CD4-positive, alpha-beta memory T cell (primary cell): ENCODE data around the gene RIMBP2. TPM values are rescaled to one million over a fixed set of nuclear protein-coding genes. Genes with fewer than 3 reads are reported as not detected.

Experiments used
- CTCF ChIA-PET: fragments of 350-600 bp; sonication (Branson Sonifier 250); formaldehyde crosslinking; loops from one replicate; lab custom pipeline; 2021; ENCODE audit warnings: inconsistent platforms; ENCODE audit not compliant: partially characterized antibody; lab: Charles Lee
- POLR2A ChIA-PET: fragments of 350-600 bp; sonication (Branson Sonifier 250); formaldehyde crosslinking; loops from one replicate; lab custom pipeline; 2021; ENCODE audit not compliant: partially characterized antibody; lab: Charles Lee
- DNase-seq, 5 donors: peaks; one replicate each; pipeline versions ENCODE4 v3.0.0 to v3.0.0-alpha.2; 2020 to 2022; ENCODE audit warnings: mixed read lengths in 1 of 5
- H3K27ac ChIP-seq: one replicate; pipeline ENCODE4 v1.7.0; 2013; ENCODE audit warnings: low read depth, low read length
- H3K27me3 ChIP-seq: 2 replicates; pipeline ENCODE4 v1.7.0; 2013; ENCODE audit warnings: mild to moderate bottlenecking, low read length, moderate library complexity; ENCODE audit not compliant: insufficient read depth
- H3K36me3 ChIP-seq: 2 replicates; pipeline ENCODE4 v1.7.0; 2013; ENCODE audit warnings: mild to moderate bottlenecking, low read length, moderate library complexity; ENCODE audit not compliant: insufficient read depth
- H3K4me1 ChIP-seq: 2 replicates; pipeline ENCODE4 v1.7.0; 2013; ENCODE audit warnings: mild to moderate bottlenecking, low read length, moderate library complexity; ENCODE audit not compliant: insufficient read depth
- H3K4me3 ChIP-seq, 2 donors: one replicate each; pipeline ENCODE4 v1.7.0; 2013; ENCODE audit warnings: low read length in 2 of 2, mild to moderate bottlenecking in 1 of 2
- H3K9me3 ChIP-seq, 2 donors: one replicate each; pipeline ENCODE4 v1.7.0; 2013; ENCODE audit warnings: low read length in 2 of 2, control low read depth in 1 of 2; ENCODE audit not compliant: control insufficient read depth in 1 of 2
- H3K27ac Mint-ChIP-seq, 7 donors: one replicate each; pipeline ENCODE4 v1.8.0; 2020 to 2021; ENCODE audit warnings: mixed read lengths in 7 of 7, mild to moderate bottlenecking in 6 of 7, inconsistent platforms in 3 of 7, moderate library complexity in 3 of 7
- H3K27me3 Mint-ChIP-seq, 2 donors: one replicate each; pipeline ENCODE4 v1.8.0; 2020 to 2021; ENCODE audit warnings: mixed read lengths in 2 of 2
- H3K36me3 Mint-ChIP-seq, 2 donors: one replicate each; pipeline ENCODE4 v1.8.0; 2020 to 2021; ENCODE audit warnings: mixed read lengths in 2 of 2, inconsistent platforms in 1 of 2, mild to moderate bottlenecking in 1 of 2
- H3K4me1 Mint-ChIP-seq, 4 donors: one replicate each; pipeline ENCODE4 v1.8.0; 2020 to 2021; ENCODE audit warnings: mixed read lengths in 4 of 4, mild to moderate bottlenecking in 1 of 4
- H3K4me3 Mint-ChIP-seq, 8 donors: one replicate each; pipeline ENCODE4 v1.8.0; 2020 to 2021; ENCODE audit warnings: mixed read lengths in 8 of 8, mild to moderate bottlenecking in 7 of 8, moderate library complexity in 6 of 8, inconsistent platforms in 3 of 8
- H3K9me3 Mint-ChIP-seq, 8 donors: one replicate each; pipeline ENCODE4 v1.8.0; 2020 to 2021; ENCODE audit warnings: mixed read lengths in 8 of 8, mild to moderate bottlenecking in 5 of 8, inconsistent platforms in 3 of 8, moderate library complexity in 1 of 8
- intact Hi-C: fragments of 100-400 bp; cut with micrococcal nuclease; formaldehyde crosslinking; loops from one replicate; pipeline ENCODE4 v1.15.1; 2023
- polyA plus RNA-seq, 2 donors: library from polyadenylated mRNA; unstranded; fragments of 300-500 nt; fragmentation: Illumina TruSeq; gene quantifications; one replicate each; pipeline ENCODE4 v1.2.3, GENCODE V29; 2021
- total RNA-seq, 2 experiments: library from RNA; stranded (reverse); gene quantifications; one replicate each; pipeline ENCODE4 v1.2.3, GENCODE V29; 2021

The RIMBP2 gene
- total and polyA plus RNA-seq, 4 experiments from 2014 or later, result 0.20 TPM; not detected in 3

- intact Hi-C loops, result no loop called here
- no peak for DNase-seq
- no peaks in the 10 kb centered on the region for H3K36me3 ChIP-seq
- no peaks in the 10 kb centered on the region for H3K9me3 ChIP-seq
- H3K27me3 Mint-ChIP-seq, result no peaks in the 10 kb centered on the region
- ChIA-PET POLR2A (no interaction called here), CTCF (no interaction called here)
- peaks cover 0 to 5% (median 0%) of the 10 kb centered on the region in 8 donors for H3K9me3 Mint-ChIP-seq
- no peak overlapping the region for H3K4me3 ChIP-seq
- H3K4me1 Mint-ChIP-seq, result no peaks in the 10 kb centered on the region
- H3K4me3 Mint-ChIP-seq, result no peak overlapping the region
- H3K27ac ChIP-seq, result no peak overlapping the region
- no peak overlapping the region for H3K27ac Mint-ChIP-seq
- H3K27me3 ChIP-seq, result no peaks in the 10 kb centered on the region
- H3K4me1 ChIP-seq, result no peaks in the 10 kb centered on the region
- no peaks in the 10 kb centered on the region for H3K36me3 Mint-ChIP-seq
Observed at GRCh38 chr12:130460611-130461446, 255.3 kb downstream of the RIMBP2 start.

DNA sequence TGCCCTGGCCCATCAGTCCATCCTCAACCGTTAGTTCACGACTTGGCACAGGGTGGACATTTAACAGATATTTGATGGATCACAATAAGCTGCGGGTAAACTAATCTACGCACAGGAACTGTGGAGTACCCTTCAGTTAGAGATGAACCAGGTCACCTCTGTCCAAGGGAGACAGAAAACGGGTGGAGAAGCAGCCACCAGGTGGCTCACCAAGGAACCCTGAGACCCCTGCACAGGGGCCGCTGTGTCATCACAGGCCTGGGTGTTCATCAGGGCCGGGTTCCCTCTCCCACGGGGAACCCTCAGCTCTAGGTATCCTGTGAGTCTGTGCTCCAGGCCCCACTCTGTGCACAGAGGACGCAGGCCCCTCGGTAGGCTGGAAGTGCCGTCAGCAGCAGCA, 256.2 kb downstream of the RIMBP2 start:
- no peak overlapping the region for H3K27ac Mint-ChIP-seq
- H3K4me1 Mint-ChIP-seq, result no peaks in the 10 kb centered on the region
- Histone ChIP-seq H3K27ac (no peak overlapping the region), H3K27me3 (no peaks in the 10 kb centered on the region), H3K36me3 (no peaks in the 10 kb centered on the region), H3K4me3 (no peak overlapping the region), H3K9me3 (no peaks in the 10 kb centered on the region), H3K4me1 (no peaks in the 10 kb centered on the region)
- ChIA-PET POLR2A (no interaction called here), CTCF (no interaction called here)
- H3K4me3 Mint-ChIP-seq, result no peak overlapping the region
- intact Hi-C loops, result no loop called here
- H3K27me3 Mint-ChIP-seq, result no peaks in the 10 kb centered on the region
- H3K36me3 Mint-ChIP-seq, result no peaks in the 10 kb centered on the region
- DNase-seq, result no peak
- H3K9me3 Mint-ChIP-seq, result peaks cover 0 to 5% (median 0%) of the 10 kb centered on the region in 8 donors

DNA sequence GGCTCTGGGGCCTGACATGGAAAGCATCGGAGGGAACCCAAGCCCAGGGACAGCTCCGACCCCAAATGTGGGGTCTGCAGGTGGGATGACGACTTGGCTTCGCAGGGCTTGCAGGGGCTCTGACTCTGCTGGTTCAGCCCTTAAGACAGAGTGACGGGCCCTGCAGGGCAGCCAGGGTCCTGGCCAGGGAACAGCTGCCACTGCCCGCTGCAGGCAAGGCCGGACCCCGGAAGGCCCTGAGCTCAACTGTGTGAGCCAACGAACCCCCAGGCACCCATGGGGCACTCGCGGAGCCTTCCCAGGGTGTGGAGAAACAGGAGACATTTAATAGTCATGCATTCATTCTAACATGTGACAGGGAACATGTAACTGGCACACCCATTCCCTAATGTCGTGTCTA, 257.8 kb downstream of the RIMBP2 start:
- H3K27me3 Mint-ChIP-seq, result no peaks in the 10 kb centered on the region
- no peaks in the 10 kb centered on the region for H3K9me3 Mint-ChIP-seq
- Histone ChIP-seq H3K4me3 (no peak overlapping the region), H3K4me1 (no peaks in the 10 kb centered on the region), H3K36me3 (no peaks in the 10 kb centered on the region), H3K27ac (no peak overlapping the region), H3K9me3 (no peaks in the 10 kb centered on the region), H3K27me3 (no peaks in the 10 kb centered on the region)
- ChIA-PET POLR2A (no interaction called here), CTCF (no interaction called here)
- DNase-seq, result no peak
- H3K36me3 Mint-ChIP-seq, result no peaks in the 10 kb centered on the region
- H3K27ac Mint-ChIP-seq, result no peak overlapping the region
- intact Hi-C loops, result no loop called here
- H3K4me1 Mint-ChIP-seq, result no peaks in the 10 kb centered on the region
- no peak overlapping the region for H3K4me3 Mint-ChIP-seq

- Histone ChIP-seq H3K27me3 (no peaks in the 10 kb centered on the region), H3K4me1 (no peaks in the 10 kb centered on the region), H3K4me3 (no peak overlapping the region), H3K36me3 (no peaks in the 10 kb centered on the region), H3K9me3 (no peaks in the 10 kb centered on the region), H3K27ac (no peak overlapping the region)
- no peak for DNase-seq
- intact Hi-C loops, result no loop called here
- Mint-ChIP-seq H3K27ac (no peak overlapping the region), H3K4me3 (no peak overlapping the region), H3K4me1 (no peaks in the 10 kb centered on the region), H3K27me3 (no peaks in the 10 kb centered on the region), H3K36me3 (no peaks in the 10 kb centered on the region), H3K9me3 (no peaks in the 10 kb centered on the region)
- ChIA-PET CTCF (no interaction called here), POLR2A (no interaction called here)
Observed at GRCh38 chr12:130457215-130457614, 258.9 kb downstream of the RIMBP2 start.

DNA sequence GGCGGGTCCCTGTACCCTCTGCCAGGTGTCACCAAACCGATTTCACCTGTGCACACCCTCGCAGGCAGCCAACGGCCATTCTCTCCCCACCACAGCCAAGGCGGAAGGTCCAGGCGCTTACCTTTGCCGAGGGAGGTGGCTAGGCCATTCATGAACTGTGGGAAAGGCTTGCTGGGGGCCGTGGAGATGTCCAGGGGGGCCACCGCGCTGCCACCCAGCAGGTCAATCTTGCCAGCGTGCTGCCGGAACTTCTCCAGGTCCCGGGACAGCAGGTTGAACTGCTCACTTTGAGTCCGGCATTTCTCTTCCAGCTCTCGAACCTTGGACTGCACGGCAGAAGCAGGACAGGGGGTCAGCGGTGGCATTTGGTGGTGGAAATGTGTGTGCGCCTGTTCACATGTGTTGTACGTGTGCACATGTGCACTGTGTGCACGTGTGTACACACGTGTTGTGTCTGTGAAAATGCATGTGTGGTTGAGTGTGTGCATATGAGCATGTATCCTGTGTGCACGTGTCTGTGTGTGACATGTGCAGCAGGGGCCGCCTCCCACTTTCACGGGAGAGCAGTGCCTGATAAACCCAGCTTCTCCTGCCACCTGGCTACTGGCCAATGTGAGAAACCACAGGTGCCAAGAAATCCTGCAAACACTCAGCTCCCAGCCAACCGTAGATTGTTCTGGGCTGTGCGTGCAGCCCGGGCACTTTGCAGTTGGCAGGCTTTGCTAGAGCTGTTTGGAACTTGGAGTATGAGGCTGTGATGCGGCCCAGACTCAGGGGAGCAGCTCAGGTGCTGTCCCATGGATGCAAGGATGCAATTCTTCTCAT, 259.5 kb downstream of the RIMBP2 start:
- Histone ChIP-seq H3K4me3 (no peak overlapping the region), H3K9me3 (no peaks in the 10 kb centered on the region), H3K4me1 (no peaks in the 10 kb centered on the region), H3K36me3 (no peaks in the 10 kb centered on the region), H3K27me3 (no peaks in the 10 kb centered on the region), H3K27ac (no peak overlapping the region)
- ChIA-PET POLR2A (no interaction called here), CTCF (no interaction called here)
- H3K27me3 Mint-ChIP-seq, result no peaks in the 10 kb centered on the region
- no peaks in the 10 kb centered on the region for H3K4me1 Mint-ChIP-seq
- H3K9me3 Mint-ChIP-seq, result no peaks in the 10 kb centered on the region
- intact Hi-C loops, result no loop called here
- H3K27ac Mint-ChIP-seq, result no peak overlapping the region
- H3K4me3 Mint-ChIP-seq, result no peak overlapping the region
- H3K36me3 Mint-ChIP-seq, result no peaks in the 10 kb centered on the region
- no peak for DNase-seq

GRCh38 chr12:130455161-130455560, 260.9 kb downstream of the RIMBP2 start:
- CTCF ChIA-PET, result no interaction called here
- no peak overlapping the region for H3K4me3 ChIP-seq
- H3K27ac ChIP-seq, result no peak overlapping the region
- POLR2A ChIA-PET, result no interaction called here
- H3K36me3 Mint-ChIP-seq, result no peaks in the 10 kb centered on the region
- H3K27ac Mint-ChIP-seq, result no peak overlapping the region
- no peaks in the 10 kb centered on the region for H3K36me3 ChIP-seq
- H3K4me1 Mint-ChIP-seq, result no peaks in the 10 kb centered on the region
- H3K27me3 ChIP-seq, result no peaks in the 10 kb centered on the region
- H3K9me3 ChIP-seq, result no peaks in the 10 kb centered on the region
- H3K4me3 Mint-ChIP-seq, result no peak overlapping the region
- no peak for DNase-seq
- intact Hi-C loops, result no loop called here
- no peaks in the 10 kb centered on the region for H3K4me1 ChIP-seq
- H3K27me3 Mint-ChIP-seq, result no peaks in the 10 kb centered on the region
- H3K9me3 Mint-ChIP-seq, result no peaks in the 10 kb centered on the region

GRCh38 chr12:130454296-130454695, 261.8 kb downstream of the RIMBP2 start:
- Histone ChIP-seq H3K4me3 (no peak overlapping the region), H3K27me3 (no peaks in the 10 kb centered on the region), H3K36me3 (no peaks in the 10 kb centered on the region), H3K9me3 (no peaks in the 10 kb centered on the region), H3K4me1 (no peaks in the 10 kb centered on the region), H3K27ac (no peak overlapping the region)
- Mint-ChIP-seq H3K4me3 (no peak overlapping the region), H3K4me1 (no peaks in the 10 kb centered on the region), H3K9me3 (peaks cover 0 to 2% (median 0%) of the 10 kb centered on the region in 8 donors), H3K27me3 (no peaks in the 10 kb centered on the region), H3K27ac (no peak overlapping the region), H3K36me3 (no peaks in the 10 kb centered on the region)
- no peak for DNase-seq
- ChIA-PET POLR2A (no interaction called here), CTCF (no interaction called here)
- intact Hi-C loops, result no loop called here
